Urinary bladder (tissue), 4 donors: ENCODE results near the gene CTNNA2. TPM values are rescaled to one million over a fixed set of nuclear protein-coding genes. Genes with fewer than 3 reads are reported as not detected.

Experiments used
- DNase-seq: peaks from one replicate; pipeline ENCODE4 v3.0.0-alpha.2; 2015; ENCODE audit errors: extremely low spot score
- H3K27ac ChIP-seq: one replicate; pipeline ENCODE4 v1.5.1; 2013; ENCODE audit warnings: low read depth, mild to moderate bottlenecking, moderate library complexity
- H3K36me3 ChIP-seq: one replicate; pipeline ENCODE4 v1.6.1; 2013; ENCODE audit warnings: mild to moderate bottlenecking, moderate library complexity; ENCODE audit not compliant: insufficient read depth
- H3K4me1 ChIP-seq: one replicate; pipeline ENCODE4 v1.6.1; 2013; ENCODE audit warnings: mild to moderate bottlenecking, moderate library complexity; ENCODE audit not compliant: insufficient read depth
- H3K4me3 ChIP-seq: one replicate; pipeline ENCODE4 v1.5.1; 2013; ENCODE audit warnings: low read depth, low read length
- WGBS: extraction: QIAGEN DNeasy Blood & Tissue Kit; methylation state at CpG from one replicate; pipeline ENCODE4 v1.1.7; 2013; 5-methylcytosine and 5-hydroxymethylcytosine counted together
- polyA plus RNA-seq: library from polyadenylated mRNA; stranded (reverse); fragments of 200-250 nt; gene quantifications from one replicate; pipeline ENCODE4 v1.2.3, GENCODE V29; 2013
- total RNA-seq: library from RNA; depleted of rRNA; stranded (reverse); fragments of >200 nt; gene quantifications from one replicate; pipeline ENCODE4 v1.2.3, GENCODE V29; 2014
- donor health status: healthy with polysubstance abuse.
- donor health status: healthy.

The CTNNA2 gene
- total and polyA plus RNA-seq, 2 donors = 1.9 to 14.0 TPM

- Histone ChIP-seq H3K36me3 (no peaks in the 10 kb centered on the region), H3K27ac (no peak overlapping the region), H3K4me3 (no peak overlapping the region), H3K4me1 (no peaks in the 10 kb centered on the region)
- no peak for DNase-seq
- WGBS = 91% methylated on average over 1 of the region's 1 CpG
These were observed 882.4 kb downstream of the CTNNA2 start for GRCh38 chr2:80395251-80395650.

GRCh38 chr2:80396276-80396675 is 883.4 kb downstream of the CTNNA2 start:
- no peak overlapping the region for H3K4me3 ChIP-seq
- H3K36me3 ChIP-seq = no peaks in the 10 kb centered on the region
- DNase-seq = no peak
- H3K27ac ChIP-seq = no peak overlapping the region
- H3K4me1 ChIP-seq = no peaks in the 10 kb centered on the region

GRCh38 chr2:80403081-80403480 is 890.2 kb downstream of the CTNNA2 start:
- no peak overlapping the region for H3K27ac ChIP-seq
- DNase-seq = no peak
- H3K4me3 ChIP-seq = no peak overlapping the region
- no peaks in the 10 kb centered on the region for H3K36me3 ChIP-seq
- 27% methylated on average over 4 of the region's 4 CpGs for WGBS
- no peaks in the 10 kb centered on the region for H3K4me1 ChIP-seq

GRCh38 chr2:80407377-80407776 is 894.5 kb downstream of the CTNNA2 start:
- no peak for DNase-seq
- Histone ChIP-seq H3K4me3 (no peak overlapping the region), H3K36me3 (no peaks in the 10 kb centered on the region), H3K27ac (no peak overlapping the region), H3K4me1 (no peaks in the 10 kb centered on the region)
- WGBS = 88% methylated on average over 4 of the region's 4 CpGs

DNA sequence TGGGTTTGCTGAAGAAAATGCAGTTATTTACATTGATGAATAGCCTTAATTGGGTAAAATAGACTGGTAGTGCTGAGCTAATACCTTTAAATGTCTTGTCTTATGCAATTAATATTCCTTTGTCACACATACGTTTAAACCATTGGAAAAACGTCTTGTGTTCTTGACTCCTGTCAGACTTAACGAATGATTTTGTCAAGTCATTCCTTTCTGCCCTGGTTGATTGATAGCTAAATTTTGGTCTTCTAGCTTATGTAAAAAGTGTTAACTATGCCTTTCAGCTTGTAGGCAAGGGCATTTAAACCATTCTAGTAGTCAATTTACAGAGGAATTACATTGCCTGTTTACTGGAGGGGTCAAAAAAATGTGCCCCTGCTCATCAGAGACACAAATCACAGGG is 897.5 kb downstream of the CTNNA2 start:
- 75% methylated on average over 3 of the region's 3 CpGs for WGBS
- no peaks in the 10 kb centered on the region for H3K36me3 ChIP-seq
- no peaks in the 10 kb centered on the region for H3K4me1 ChIP-seq
- no peak overlapping the region for H3K4me3 ChIP-seq
- DNase-seq = no peak
- H3K27ac ChIP-seq = no peak overlapping the region

- H3K4me3 ChIP-seq = no peak overlapping the region
- no peak overlapping the region for H3K27ac ChIP-seq
- H3K36me3 ChIP-seq = no peaks in the 10 kb centered on the region
- 89% methylated on average over 3 of the region's 3 CpGs for WGBS
- no peaks in the 10 kb centered on the region for H3K4me1 ChIP-seq
- no peak for DNase-seq
These were observed 900.3 kb downstream of the CTNNA2 start for GRCh38 chr2:80413136-80413535.

DNA sequence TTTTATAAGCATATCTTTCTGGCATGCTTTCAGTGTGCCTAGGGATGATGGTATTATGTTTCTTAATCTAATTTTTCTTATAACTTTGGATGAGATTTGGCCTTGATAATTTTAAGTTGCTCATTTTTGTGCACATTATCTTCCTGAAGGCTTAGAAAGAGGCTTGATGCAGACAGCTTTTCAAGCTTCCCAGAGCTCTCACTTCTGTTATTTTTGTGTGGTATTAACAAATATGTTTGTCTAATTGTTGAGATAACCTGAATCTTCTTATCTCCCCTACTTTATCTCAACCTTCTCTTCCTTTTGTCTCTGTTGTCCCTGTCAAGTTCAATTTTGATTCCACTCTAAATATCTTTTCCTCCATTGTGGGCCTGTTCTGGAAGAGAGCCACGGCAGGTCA is 904.9 kb downstream of the CTNNA2 start:
- no peak overlapping the region for H3K27ac ChIP-seq
- H3K4me1 ChIP-seq = no peaks in the 10 kb centered on the region
- no peaks in the 10 kb centered on the region for H3K36me3 ChIP-seq
- WGBS = 93% methylated on average over 1 of the region's 1 CpG
- H3K4me3 ChIP-seq = no peak overlapping the region
- DNase-seq = no peak

GRCh38 chr2:80420530-80421208 is 907.8 kb downstream of the CTNNA2 start:
- WGBS = 76% methylated on average over 6 of the region's 6 CpGs
- Histone ChIP-seq H3K4me3 (no peak overlapping the region), H3K4me1 (no peaks in the 10 kb centered on the region), H3K36me3 (no peaks in the 10 kb centered on the region), H3K27ac (no peak overlapping the region)
- DNase-seq = no peak

GRCh38 chr2:80429251-80429650 is 916.4 kb downstream of the CTNNA2 start:
- Histone ChIP-seq H3K27ac (no peak overlapping the region), H3K4me1 (no peaks in the 10 kb centered on the region), H3K36me3 (no peaks in the 10 kb centered on the region), H3K4me3 (no peak overlapping the region)
- 76% methylated on average over 2 of the region's 2 CpGs for WGBS
- DNase-seq = no peak

- H3K27ac ChIP-seq = no peak overlapping the region
- no peak overlapping the region for H3K4me3 ChIP-seq
- no peaks in the 10 kb centered on the region for H3K4me1 ChIP-seq
- H3K36me3 ChIP-seq = no peaks in the 10 kb centered on the region
- WGBS = 77% methylated on average over 5 of the region's 5 CpGs
- no peak for DNase-seq
These were observed 925.1 kb downstream of the CTNNA2 start for GRCh38 chr2:80437959-80438358.

GRCh38 chr2:80438686-80439085 is 925.8 kb downstream of the CTNNA2 start:
- H3K4me1 ChIP-seq = no peaks in the 10 kb centered on the region
- no peak for DNase-seq
- H3K36me3 ChIP-seq = no peaks in the 10 kb centered on the region
- 80% methylated on average over 2 of the region's 2 CpGs for WGBS
- no peak overlapping the region for H3K4me3 ChIP-seq
- H3K27ac ChIP-seq = no peak overlapping the region

GRCh38 chr2:80454628-80455027 is 941.8 kb downstream of the CTNNA2 start:
- H3K27ac ChIP-seq = no peak overlapping the region
- DNase-seq = no peak

DNA sequence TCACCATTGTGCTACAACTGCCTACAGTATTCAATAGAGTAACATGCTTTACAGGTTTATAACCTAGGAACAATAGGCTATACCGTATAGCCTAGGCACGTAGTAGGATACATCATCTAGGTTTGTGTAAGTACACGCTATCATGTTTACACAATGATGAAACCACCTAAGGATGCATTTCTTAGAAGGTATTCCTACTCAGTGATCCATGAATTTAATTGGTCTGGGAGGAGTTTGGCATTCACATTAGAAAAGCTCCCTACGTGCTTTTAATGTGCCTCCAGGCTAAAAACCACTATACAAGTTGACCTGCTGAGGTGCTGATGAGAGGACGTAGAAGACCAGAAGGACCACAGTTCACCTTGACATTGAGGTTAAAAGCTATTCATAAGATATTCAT is 946.2 kb downstream of the CTNNA2 start:
- Histone ChIP-seq H3K4me3 (no peak overlapping the region), H3K27ac (no peak overlapping the region), H3K36me3 (no peaks in the 10 kb centered on the region), H3K4me1 (no peaks in the 10 kb centered on the region)
- 72% methylated on average over 5 of the region's 5 CpGs for WGBS
- no peak for DNase-seq

More at GRCh38 chr2:80454628-80455027, 941.8 kb downstream of the CTNNA2 start:
- Histone ChIP-seq H3K4me3 (no peak overlapping the region), H3K4me1 (no peaks in the 10 kb centered on the region), H3K36me3 (no peaks in the 10 kb centered on the region)
- 65% methylated on average over 7 of the region's 7 CpGs for WGBS

- no peak for DNase-seq
- no peak overlapping the region for H3K27ac ChIP-seq
- WGBS = 61% methylated on average over 3 of the region's 3 CpGs
- no peaks in the 10 kb centered on the region for H3K4me1 ChIP-seq
- H3K36me3 ChIP-seq = no peaks in the 10 kb centered on the region
- no peak overlapping the region for H3K4me3 ChIP-seq
These were observed 948.8 kb downstream of the CTNNA2 start for GRCh38 chr2:80461505-80462197.
